ACC112 (cell line): ENCODE data around the gene UNCX.

ENCODE experiments used
- H2AFZ ChIP-seq: fragments of 200-600 bp; sonication (generic); one replicate; pipeline ENCODE4 v1.6.0; 2017; ENCODE audit warnings: antibody characterized with exemption, low read length; ENCODE audit not compliant: unreplicated experiment
- H3K27ac ChIP-seq: fragments of 200-600 bp; sonication (generic); 2 replicates; pipeline ENCODE4 v1.5.1; 2014; ENCODE audit warnings: low read depth, mild to moderate bottlenecking, antibody characterized with exemption, low read length, moderate library complexity
- H3K27me3 ChIP-seq: fragments of 200-600 bp; sonication (generic); 2 replicates; pipeline ENCODE4 v1.6.1; 2014; ENCODE audit warnings: mild to moderate bottlenecking, antibody characterized with exemption, low read length, moderate library complexity, mixed read lengths; ENCODE audit not compliant: insufficient read depth
- H3K36me3 ChIP-seq: fragments of 200-600 bp; sonication (generic); 2 replicates; pipeline ENCODE4 v1.6.1; 2016; ENCODE audit warnings: mild to moderate bottlenecking, antibody characterized with exemption, low read length, moderate library complexity, mixed read lengths; ENCODE audit not compliant: insufficient read depth
- H3K4me1 ChIP-seq: fragments of 200-600 bp; sonication (generic); one replicate; pipeline ENCODE4 v1.6.1; 2016; ENCODE audit warnings: low read length, mixed read lengths; ENCODE audit not compliant: insufficient read depth, unreplicated experiment, control insufficient read depth
- H3K4me3 ChIP-seq: fragments of 200-600 bp; sonication (generic); 2 replicates; pipeline ENCODE4 v1.5.1; 2014; ENCODE audit warnings: mild to moderate bottlenecking, low read depth, low read length
- H3K79me2 ChIP-seq: fragments of 200-600 bp; sonication (generic); one replicate; pipeline ENCODE4 v1.6.0; 2016; ENCODE audit warnings: low read length; ENCODE audit not compliant: control insufficient read depth, unreplicated experiment, insufficient read depth

Gene UNCX

GRCh38 chr7:1234049-1234880 lies 1.6 kb downstream of the UNCX start:
- H3K27ac ChIP-seq, result no peak overlapping the region

DNA sequence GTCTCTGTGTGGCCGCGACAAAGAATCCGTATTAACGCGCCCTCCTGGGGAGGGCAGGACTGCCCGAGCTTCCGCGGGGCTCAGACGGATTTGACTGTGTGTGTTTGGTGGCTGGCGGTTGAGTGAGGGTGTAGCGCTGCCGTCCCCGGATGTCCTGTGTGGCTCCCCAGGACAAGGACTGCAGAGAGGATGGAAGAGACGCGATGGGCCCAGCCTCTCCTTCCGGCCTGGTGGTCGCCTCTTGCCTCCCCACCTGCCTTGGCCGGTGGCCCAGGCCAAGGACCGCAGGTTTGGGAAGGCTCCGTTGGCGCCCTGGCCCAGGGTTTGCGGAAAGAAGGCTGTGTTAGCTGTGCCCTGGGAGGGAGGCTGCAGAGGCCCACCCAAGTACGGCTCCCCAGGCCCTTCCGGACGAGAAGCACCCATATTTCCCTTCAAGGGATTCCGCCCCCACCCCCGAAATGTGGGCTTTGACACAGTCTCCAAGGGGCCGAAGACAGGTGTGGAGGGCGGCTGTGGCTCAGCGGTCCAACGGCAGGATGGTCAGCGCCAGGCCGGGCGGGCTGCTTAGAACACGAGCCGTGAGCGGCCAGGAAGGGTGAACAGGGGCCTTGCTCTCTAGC lies 2.3 kb downstream of the UNCX start:
- no peaks in the 10 kb centered on the region for H3K36me3 ChIP-seq
- H3K4me1 ChIP-seq, result no peaks in the 10 kb centered on the region
- H3K27me3 ChIP-seq, result peaks cover 83% of the 10 kb centered on the region
- no peaks in the 10 kb centered on the region for H3K79me2 ChIP-seq
- no peak overlapping the region for H3K27ac ChIP-seq
- no peak overlapping the region for H3K4me3 ChIP-seq
- no peak overlapping the region for H2AFZ ChIP-seq

More at GRCh38 chr7:1234049-1234880, 1.6 kb downstream of the UNCX start:
- Histone ChIP-seq H3K79me2 (no peaks in the 10 kb centered on the region), H3K4me1 (no peaks in the 10 kb centered on the region), H3K27me3 (peaks cover 80% of the 10 kb centered on the region), H3K36me3 (no peaks in the 10 kb centered on the region), H2AFZ (no peak overlapping the region), H3K4me3 (no peak overlapping the region)

- Histone ChIP-seq H3K4me3 (no peak overlapping the region), H2AFZ (no peak overlapping the region), H3K27ac (no peak overlapping the region)
Observed at GRCh38 chr7:1235501-1236131, 2.9 kb downstream of the UNCX start.

DNA sequence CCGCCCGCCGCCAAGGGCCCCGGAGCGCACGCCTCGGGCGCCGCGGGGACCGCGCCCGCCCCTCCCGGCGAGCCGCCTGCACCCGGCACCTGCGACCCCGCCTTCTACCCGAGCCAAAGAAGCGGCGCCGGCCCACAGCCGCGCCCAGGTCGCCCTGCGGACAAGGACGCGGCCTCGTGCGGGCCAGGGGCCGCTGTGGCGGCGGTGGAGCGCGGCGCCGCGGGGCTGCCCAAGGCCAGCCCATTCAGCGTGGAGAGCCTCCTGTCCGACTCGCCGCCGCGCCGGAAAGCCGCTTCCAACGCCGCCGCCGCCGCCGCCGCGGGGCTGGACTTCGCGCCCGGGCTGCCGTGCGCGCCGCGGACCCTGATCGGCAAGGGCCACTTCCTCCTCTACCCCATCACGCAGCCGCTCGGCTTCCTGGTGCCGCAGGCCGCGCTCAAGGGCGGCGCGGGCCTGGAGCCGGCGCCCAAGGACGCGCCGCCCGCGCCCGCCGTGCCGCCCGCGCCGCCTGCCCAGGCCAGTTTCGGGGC lies 3.5 kb downstream of the UNCX start:
- peaks cover 85% of the 10 kb centered on the region for H3K27me3 ChIP-seq
- no peaks in the 10 kb centered on the region for H3K79me2 ChIP-seq
- H2AFZ ChIP-seq, result no peak overlapping the region
- H3K36me3 ChIP-seq, result no peaks in the 10 kb centered on the region
- no peak overlapping the region for H3K27ac ChIP-seq
- H3K4me3 ChIP-seq, result no peak overlapping the region
- no peaks in the 10 kb centered on the region for H3K4me1 ChIP-seq

More at GRCh38 chr7:1235501-1236131, 2.9 kb downstream of the UNCX start:
- Histone ChIP-seq H3K36me3 (no peaks in the 10 kb centered on the region), H3K4me1 (no peaks in the 10 kb centered on the region), H3K79me2 (no peaks in the 10 kb centered on the region), H3K27me3 (peaks cover 85% of the 10 kb centered on the region)

DNA sequence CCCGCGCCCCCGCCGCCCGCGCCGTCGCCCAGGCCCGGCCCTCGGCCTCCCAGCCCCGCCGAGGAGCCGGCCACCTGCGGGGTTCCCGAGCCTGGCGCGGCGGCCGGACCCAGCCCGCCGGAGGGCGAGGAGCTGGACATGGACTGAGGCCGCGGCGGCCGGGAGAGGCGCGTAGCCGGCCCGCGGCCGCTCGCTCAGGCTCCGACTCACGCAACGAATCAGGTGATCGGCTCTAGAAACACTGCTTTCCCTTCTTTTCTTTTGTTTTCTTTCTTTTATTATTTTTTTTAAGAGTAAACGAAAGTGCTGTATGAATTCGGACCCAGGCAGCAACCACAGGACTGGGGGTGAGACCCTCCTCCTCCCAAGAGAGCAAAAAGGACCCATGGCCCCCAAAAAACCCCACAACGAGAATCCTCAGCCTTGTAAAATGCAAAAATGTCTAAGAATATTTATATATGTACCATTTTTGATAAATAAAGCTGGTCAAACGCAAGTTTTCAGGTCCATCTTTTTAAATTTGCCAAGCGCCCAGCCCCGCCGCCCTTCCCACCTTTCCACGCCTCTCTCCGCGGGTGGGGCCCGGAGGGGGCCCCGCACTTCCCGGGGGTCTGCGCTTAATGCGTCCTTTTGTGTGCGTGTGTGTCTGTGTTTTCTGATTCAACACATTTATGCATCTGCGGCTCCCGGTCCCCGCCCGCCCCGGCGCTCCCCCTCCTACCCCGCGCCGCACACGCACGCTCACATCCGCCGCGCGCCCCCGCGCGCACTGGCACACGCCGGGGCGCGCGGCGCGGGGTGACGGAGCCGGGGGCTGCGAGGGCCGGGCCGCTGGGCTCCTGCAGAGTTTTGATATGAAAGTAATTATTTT lies 4.4 kb downstream of the UNCX start:
- H2AFZ ChIP-seq, result no peak overlapping the region
- peaks cover 85% of the 10 kb centered on the region for H3K27me3 ChIP-seq
- no peak overlapping the region for H3K27ac ChIP-seq
- no peaks in the 10 kb centered on the region for H3K79me2 ChIP-seq
- no peaks in the 10 kb centered on the region for H3K36me3 ChIP-seq
- H3K4me3 ChIP-seq, result no peak overlapping the region
- no peaks in the 10 kb centered on the region for H3K4me1 ChIP-seq

DNA sequence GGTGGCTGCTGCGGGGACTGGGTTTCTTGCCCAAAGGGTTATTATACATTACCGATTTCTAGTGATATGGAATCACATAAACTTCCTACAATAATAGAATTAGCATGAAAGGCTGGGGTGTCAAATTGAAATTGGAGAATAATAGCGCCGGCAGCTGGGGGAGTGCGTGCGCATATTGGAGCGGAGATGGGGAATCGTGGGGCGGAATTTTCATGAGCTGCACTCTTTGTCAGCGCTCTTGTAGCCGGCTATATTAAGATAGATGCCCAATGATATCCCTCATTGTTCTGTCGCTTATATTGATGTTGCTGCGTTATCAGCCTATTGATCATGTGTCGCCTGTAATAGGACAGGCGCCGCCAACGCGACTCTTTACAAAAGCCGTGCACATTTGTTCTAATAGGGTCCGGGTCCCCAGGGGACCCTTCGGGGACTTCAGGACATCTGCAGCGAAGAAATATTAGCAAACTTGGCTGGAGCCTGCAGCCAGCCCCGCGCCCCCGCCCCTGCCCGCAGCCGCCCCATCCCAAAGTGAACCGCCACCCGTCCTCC lies 5.1 kb downstream of the UNCX start:
- H3K79me2 ChIP-seq, result no peaks in the 10 kb centered on the region
- H3K4me3 ChIP-seq, result no peak overlapping the region
- H3K27me3 ChIP-seq, result peaks cover 86% of the 10 kb centered on the region
- H3K36me3 ChIP-seq, result no peaks in the 10 kb centered on the region
- no peak overlapping the region for H3K27ac ChIP-seq
- H2AFZ ChIP-seq, result no peak overlapping the region
- H3K4me1 ChIP-seq, result no peaks in the 10 kb centered on the region

- Histone ChIP-seq H3K4me3 (no peak overlapping the region), H3K4me1 (no peaks in the 10 kb centered on the region), H3K27ac (no peak overlapping the region), H3K27me3 (peaks cover 91% of the 10 kb centered on the region), H2AFZ (no peak overlapping the region), H3K79me2 (no peaks in the 10 kb centered on the region), H3K36me3 (no peaks in the 10 kb centered on the region)
Observed at GRCh38 chr7:1238450-1238882, 5.8 kb downstream of the UNCX start.

DNA sequence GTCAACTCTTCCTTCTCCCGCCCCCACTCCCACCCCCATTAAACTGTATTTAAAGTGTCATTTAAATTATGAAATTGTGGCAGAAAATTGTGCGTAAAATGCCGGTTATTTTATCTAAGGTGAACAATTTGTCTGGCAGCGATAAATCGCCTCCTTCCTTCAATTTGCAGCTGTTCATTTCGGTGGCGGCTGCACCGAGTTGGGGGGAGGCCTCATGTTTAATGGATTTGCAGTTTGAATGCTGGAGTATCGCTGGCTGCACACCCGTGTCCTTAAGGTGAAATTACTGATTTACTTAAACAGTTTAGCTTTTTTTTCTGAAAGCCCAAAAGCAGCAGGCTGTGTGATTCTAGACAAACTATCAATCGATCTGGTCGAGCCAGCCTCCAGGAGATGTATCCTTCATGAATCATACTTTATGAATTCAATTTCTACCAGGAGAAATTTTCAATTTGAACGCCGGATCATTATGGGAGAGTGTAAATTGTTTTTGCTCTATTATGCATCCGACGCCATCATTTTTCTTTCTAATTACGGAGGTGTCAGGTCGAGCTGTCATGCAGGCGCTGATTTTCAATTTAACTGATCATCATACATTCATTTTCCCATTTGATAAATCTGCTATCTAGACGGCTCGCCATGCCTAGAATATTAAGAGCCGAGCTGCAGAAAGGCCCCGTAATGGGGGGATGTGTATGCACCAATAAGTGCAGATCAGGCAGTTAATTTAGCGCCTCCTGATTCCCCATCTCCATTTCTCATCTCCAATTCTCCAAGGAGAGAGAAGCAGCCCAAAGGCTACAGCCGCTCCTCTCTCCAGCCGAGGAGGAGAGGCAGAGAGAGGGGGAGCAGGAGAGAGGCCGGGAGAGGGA lies 6.5 kb downstream of the UNCX start:
- no peak overlapping the region for H2AFZ ChIP-seq
- H3K4me3 ChIP-seq, result no peak overlapping the region
- no peaks in the 10 kb centered on the region for H3K79me2 ChIP-seq
- no peak overlapping the region for H3K27ac ChIP-seq
- H3K4me1 ChIP-seq, result no peaks in the 10 kb centered on the region
- no peaks in the 10 kb centered on the region for H3K36me3 ChIP-seq
- peaks cover 91% of the 10 kb centered on the region for H3K27me3 ChIP-seq

DNA sequence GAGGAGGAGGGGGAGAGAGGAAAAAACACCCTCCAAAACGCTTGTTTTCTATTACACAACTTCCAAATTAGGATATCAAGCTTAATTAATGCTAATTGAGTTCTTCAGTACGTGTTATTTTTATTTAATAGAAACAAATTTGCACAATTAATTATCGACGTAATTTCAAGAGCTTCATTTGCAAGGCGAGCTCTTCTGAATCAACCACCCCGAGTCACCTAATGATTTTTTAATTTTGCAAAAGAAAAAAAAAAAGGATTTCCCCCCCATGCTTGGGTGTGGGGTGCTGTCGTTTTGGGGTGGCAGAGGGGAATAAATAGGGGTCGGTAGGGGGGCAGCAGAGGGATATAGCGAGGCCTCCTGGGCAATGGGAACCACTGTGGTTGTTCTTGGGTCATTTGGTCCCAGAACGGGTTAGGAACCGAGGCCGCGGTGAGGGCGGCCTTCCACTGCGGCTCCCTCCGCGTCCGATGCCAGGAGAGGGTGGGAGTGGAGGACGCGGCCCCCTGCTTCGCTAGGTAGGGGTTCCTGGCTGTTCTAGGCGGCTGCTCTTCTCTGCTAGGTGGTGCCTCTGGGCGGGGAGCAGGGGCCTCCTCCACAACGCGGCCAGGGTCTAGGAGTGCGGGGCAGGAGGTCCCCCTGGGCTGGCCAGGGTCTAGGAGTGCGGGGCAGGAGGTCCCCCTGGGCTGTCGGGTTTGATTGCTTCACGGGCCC lies 7.3 kb downstream of the UNCX start:
- H3K27me3 ChIP-seq, result peaks cover 91% of the 10 kb centered on the region
- no peaks in the 10 kb centered on the region for H3K4me1 ChIP-seq
- H3K79me2 ChIP-seq, result no peaks in the 10 kb centered on the region
- no peak overlapping the region for H3K4me3 ChIP-seq
- H3K27ac ChIP-seq, result no peak overlapping the region
- no peak overlapping the region for H2AFZ ChIP-seq
- no peaks in the 10 kb centered on the region for H3K36me3 ChIP-seq
